K562 (cell line): Measurements from ENCODE around the gene LAMB3. TPM values are rescaled to one million over a fixed set of nuclear protein-coding genes. Genes with fewer than 3 reads are reported as not detected.

ENCODE experiments used
- ATAC-seq: fragments of 200-7000 bp; cut with Tn5 transposase; 3 replicates; pipeline ENCODE4 v1.9.1; 2020; ENCODE audit warnings: moderate library complexity
- BruUV-seq: library from RNA; stranded (reverse); fragments of 400-500 nt; replicated peaks from 2 replicates; lab custom pipeline; 2021; lab: Mats Ljungman, UMichigan
- CTCF ChIA-PET: fragments of 300-600 bp; formaldehyde crosslinking; extraction: SDS; loops from one replicate; lab custom pipeline; 2021; ENCODE audit warnings: low intra/inter-chr PET ratio; lab: Yijun Ruan, JAX
- POLR2A ChIA-PET: fragments of 300-600, 350-650 bp; sonication (Branson Sonifier 250); formaldehyde crosslinking; extraction: SDS; loops from one replicate; lab custom pipeline; 2021; ENCODE audit warnings: antibody characterized with exemption, inconsistent platforms; lab: Yijun Ruan, JAX
- DNase-seq, 4 experiments: peaks; one replicate each; pipeline versions ENCODE4 v3.0.0 to v3.0.0-alpha.2; 2011 to 2018; ENCODE audit warnings: low spot score in 3 of 4, mixed read lengths in 3 of 4; ENCODE audit errors: extremely low read depth in 1 of 4
- FAIRE-seq: peaks from 2 replicates; lab custom pipeline; 2011; peaks lifted over from hg19 to GRCh38; lab: Jason Lieb, UNC
- H2AFZ ChIP-seq: 2 replicates; pipeline ENCODE4 v1.6.0; 2011; ENCODE audit warnings: low read depth, low read length, control low read depth, inconsistent platforms
- H3K27ac ChIP-seq: fragments of 200-600 bp; 3 replicates; pipeline ENCODE4 v1.8.0; 2011; ENCODE audit warnings: low read depth, mild to moderate bottlenecking, control low read depth, inconsistent platforms, low read length, moderate library complexity, mixed read lengths; ENCODE audit errors: extremely low read depth
- H3K27me3 ChIP-seq, 2 experiments: fragments of 300-600 bp in 1 of 2; 2 replicates in 1 of 2; 3 replicates in 1 of 2; pipeline versions ENCODE4 v1.6.0 to v1.8.0; 2011; ENCODE audit warnings: inconsistent platforms in 2 of 2, low read length in 2 of 2, mild to moderate bottlenecking in 1 of 2, mixed read lengths in 1 of 2, moderate library complexity in 1 of 2; ENCODE audit not compliant: control insufficient read depth in 2 of 2, insufficient read depth in 2 of 2
- H3K36me3 ChIP-seq: fragments of 300-600 bp; 3 replicates; pipeline ENCODE4 v1.8.0; 2011; ENCODE audit warnings: mild to moderate bottlenecking, low read length, inconsistent platforms; ENCODE audit not compliant: control insufficient read depth, insufficient read depth
- H3K4me1 ChIP-seq, 2 experiments: fragments of 200-600 bp in 1 of 2; replicated peaks in 1 of 2; 2 replicates in 1 of 2; 3 replicates in 1 of 2; pipeline versions ENCODE4 v1.5.1 to v1.8.0; 2011; ENCODE audit warnings: inconsistent platforms in 2 of 2, low read length in 2 of 2, mild to moderate bottlenecking in 1 of 2, mixed read lengths in 1 of 2, moderate library complexity in 1 of 2; ENCODE audit not compliant: control insufficient read depth in 2 of 2, insufficient read depth in 2 of 2
- H3K4me2 ChIP-seq: 2 replicates; pipeline ENCODE4 v1.6.1; 2011; ENCODE audit warnings: low read length, control low read depth, inconsistent platforms, mixed read lengths; ENCODE audit not compliant: insufficient read depth
- H3K4me3 ChIP-seq: fragments of 200-600 bp; sonication (generic), shearing (Covaris generic); 2 replicates; pipeline ENCODE4 v1.5.1; 2016; ENCODE audit warnings: control low read depth, inconsistent platforms
- H3K79me2 ChIP-seq: fragments of 200-600 bp; 3 replicates; pipeline ENCODE4 v1.8.0; 2011; ENCODE audit warnings: low read length, inconsistent platforms; ENCODE audit not compliant: control insufficient read depth, insufficient read depth
- H3K9ac ChIP-seq, 2 experiments: 2 replicates each; pipeline versions ENCODE4 v1.6.0 to v1.6.1; 2011; ENCODE audit warnings: low read depth in 2 of 2, low read length in 2 of 2, control low read depth in 1 of 2, inconsistent platforms in 1 of 2, mild to moderate bottlenecking in 1 of 2, mixed read lengths in 1 of 2; ENCODE audit not compliant: insufficient read depth in 1 of 2
- H3K9me1 ChIP-seq: one replicate; pipeline ENCODE4 v1.6.0; 2011; ENCODE audit warnings: inconsistent platforms, mild to moderate bottlenecking, low read length, moderate library complexity; ENCODE audit not compliant: control insufficient read depth, insufficient read depth
- H3K9me3 ChIP-seq: replicated peaks from 2 replicates; pipeline ENCODE4 v1.5.1; 2011; ENCODE audit warnings: low read depth, low read length, inconsistent platforms; ENCODE audit not compliant: control insufficient read depth, insufficient read depth
- H4K20me1 ChIP-seq: replicated peaks from 2 replicates; pipeline ENCODE4 v1.6.1; 2011; ENCODE audit warnings: low read length, inconsistent platforms, mixed read lengths; ENCODE audit not compliant: control insufficient read depth, insufficient read depth
- ATF7 ChIP-seq: fragments of 450-650 bp; IDR thresholded peaks from 2 replicates; pipeline ENCODE4 v1.7.1; 2014; ENCODE audit warnings: mild to moderate bottlenecking, moderate library complexity
- CREB3 ChIP-seq: fragments of 450-650 bp; conservative IDR thresholded peaks from 2 replicates; pipeline ENCODE4 v1.6.1; 2016; ENCODE audit warnings: missing genetic modification characterization, low read depth, mild to moderate bottlenecking, missing compliant biosample characterization, moderate library complexity
- CTCF ChIP-seq, 3 experiments: IDR thresholded peaks in 2 of 3; conservative IDR thresholded peaks in 1 of 3; 2 replicates each; pipeline ENCODE4 v1.5.1; 2011 to 2012; ENCODE audit warnings: low read length in 3 of 3, mild to moderate bottlenecking in 3 of 3, control low read depth in 2 of 3, improper control_type of control experiment in 1 of 3, inconsistent platforms in 1 of 3, low read depth in 1 of 3, mixed read lengths in 1 of 3, moderate library complexity in 1 of 3; ENCODE audit not compliant: insufficient read depth in 2 of 3
- ESRRA ChIP-seq: fragments of 450-650 bp; IDR thresholded peaks from 2 replicates; pipeline ENCODE4 v1.6.1; 2014; ENCODE audit warnings: low read depth, mild to moderate bottlenecking, moderate library complexity, borderline replicate concordance
- TCF3 ChIP-seq: sonication (generic); formaldehyde crosslinking; IDR thresholded peaks from 2 replicates; pipeline ENCODE4 v1.4.0; 2020; ENCODE audit warnings: mild to moderate bottlenecking, missing genetic modification reagents
- TEAD1 ChIP-seq, 2 experiments: fragments of 450-650 bp in 1 of 2; sonication (generic) in 1 of 2; formaldehyde crosslinking; IDR thresholded peaks; 2 replicates each; pipeline versions ENCODE4 v1.4.0 to v1.8.0; 2020 to 2022; ENCODE audit warnings: mild to moderate bottlenecking in 2 of 2, missing genetic modification reagents in 1 of 2
- TEAD4 ChIP-seq, 2 experiments: sonication (generic) in 1 of 2; formaldehyde crosslinking in 1 of 2; IDR thresholded peaks; 2 replicates each; pipeline versions ENCODE4 v1.6.1 to v1.8.0; 2012 to 2022; ENCODE audit warnings: borderline replicate concordance in 1 of 2, inconsistent platforms in 1 of 2, low read length in 1 of 2, mild to moderate bottlenecking in 1 of 2, missing genetic modification reagents in 1 of 2
- ZNF407 ChIP-seq: fragments of 450-650 bp; IDR thresholded peaks from 2 replicates; pipeline ENCODE4 v1.6.1; 2016; ENCODE audit warnings: low read depth
- WGBS: fragments of 100-300 bp; shearing (Covaris generic); methylation state at CpG from one replicate; pipeline ENCODE4 v1.1.6; 2016; ENCODE audit warnings: low coverage, mixed read lengths; ENCODE audit not compliant: insufficient coverage; ENCODE audit errors: missing lambda C conversion rate; 5-methylcytosine and 5-hydroxymethylcytosine counted together
- in situ Hi-C: fragments of 300-500 bp; cut with MboI; formaldehyde crosslinking; loops from 4 replicates; pipeline ENCODE4 v1.15.0; 2018; ENCODE audit warnings: inconsistent platforms, mixed read lengths
- intact Hi-C: fragments of 100-400 bp; cut with micrococcal nuclease; formaldehyde crosslinking; loops from 2 replicates; pipeline ENCODE4 v1.14.2; 2022
- polyA plus RNA-seq, 8 experiments: library from polyadenylated mRNA; depleted of rRNA in 4 of 8; stranded (reverse) in 5 of 8; unstranded in 3 of 8; fragments of >200 nt; fragmentation: Nextera tagmentation in 2 of 8; fragmentation: Illumina TruSeq in 1 of 8; extraction: Ambion mirVana in 2 of 8; extraction: Trizol in 1 of 8; gene quantifications; 2 replicates each; pipeline versions ENCODE4 v1.2.1 to v1.2.3, GENCODE V29; 2011 to 2014; ENCODE audit warnings: inconsistent platforms in 1 of 8, missing spikeins in 1 of 8
- total RNA-seq, 7 experiments: library from RNA; depleted of rRNA in 6 of 7; stranded (reverse); fragments of >200 nt in 6 of 7; fragmentation: Illumina TruSeq in 2 of 7; extraction: Trizol in 2 of 7; gene quantifications; 2 replicates each; pipeline versions ENCODE4 v1.2.1 to v1.2.3, GENCODE V29; 2011 to 2021; ENCODE audit warnings: low replicate concordance in 1 of 7

The LAMB3 gene
- total and polyA plus RNA-seq, 9 of the 15 experiments (the other 6 are each of a cell fraction or from before 2014, with no cell fraction given) = 0.08 to 1.3 (median 0.91) TPM

DNA sequence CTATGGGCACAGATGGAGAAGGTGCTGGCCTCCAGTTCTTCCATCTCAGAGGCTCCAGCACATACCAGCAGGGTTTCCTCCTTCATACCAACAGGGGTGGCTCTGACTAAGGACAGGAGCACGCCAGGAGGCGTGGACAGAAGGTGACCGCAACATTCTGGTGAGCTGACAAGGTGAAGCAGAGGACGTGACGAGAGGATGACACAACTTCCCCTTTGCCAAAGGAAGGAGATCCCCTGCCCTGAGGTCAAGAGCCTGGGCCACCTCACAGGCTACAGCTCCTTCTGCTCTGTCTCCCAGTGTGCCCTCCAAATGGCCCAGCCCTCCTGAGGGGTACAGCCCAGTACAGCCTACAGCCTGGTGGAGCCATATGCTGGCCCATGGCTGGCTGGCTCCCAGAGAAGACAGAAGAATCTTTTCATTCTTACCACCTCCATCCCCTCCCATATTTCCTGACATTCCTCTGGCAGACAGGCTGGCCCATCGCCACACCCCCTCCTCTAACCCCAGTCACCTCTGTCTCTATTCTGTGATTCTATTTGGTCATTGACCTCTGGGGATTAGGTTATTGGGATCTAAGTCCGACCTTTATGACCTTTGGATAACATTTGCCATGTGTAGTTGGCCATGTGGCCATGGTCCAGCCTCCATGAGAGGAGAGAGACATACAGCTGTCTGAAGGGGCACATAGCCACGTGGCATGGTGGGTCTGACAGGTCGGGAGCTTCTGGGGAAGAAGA is 5.1 kb upstream of the LAMB3 start:
- no peak overlapping the region for H3K4me2 ChIP-seq
- DNase-seq = peak in 2 of 4 experiments; percentile 33 to 40
- no peak overlapping the region for H3K4me3 ChIP-seq
- intact Hi-C loops = no loop called here
- POLR2A ChIA-PET = interaction anchor here (0.7 to 1.7 kb wide), 4 partner anchors 8 to 28 kb away, joined by 3 to 6 read pairs (median 5); no protein-coding TSS in a partner anchor
- ATAC-seq = peak; percentile 48
- no peaks in the 10 kb centered on the region for H4K20me1 ChIP-seq
- peak; percentile 15 for FAIRE-seq
- H2AFZ ChIP-seq = peak overlapping the region; percentile 3
- no peak overlapping the region for H3K27ac ChIP-seq
- in situ Hi-C loops = loop anchor here (10.0 kb wide), 1 partner anchor 1833 kb away; no protein-coding TSS in a partner anchor
- WGBS = 19% methylated on average over 9 of the region's 9 CpGs
- H3K9me1 ChIP-seq = no peaks in the 10 kb centered on the region
- no peaks in the 10 kb centered on the region for H3K9me3 ChIP-seq
- peaks cover 14 to 20% of the 10 kb centered on the region in 2 experiments for H3K4me1 ChIP-seq
- peaks cover 0 to 6% of the 10 kb centered on the region in 2 experiments; a peak in 2 of 5 replicates for H3K27me3 ChIP-seq
- no TSS peak for BruUV-seq
- H3K79me2 ChIP-seq = no peaks in the 10 kb centered on the region
- H3K36me3 ChIP-seq = no peaks in the 10 kb centered on the region
- H3K9ac ChIP-seq = no peak overlapping the region
- CTCF ChIA-PET = no interaction called here
- TF ChIP-seq CREB3 (tag) (0 out of 2 replicates have a peak, but pooled peaks have one; percentile 17), TEAD4 (IDR thresholded peaks at IDR 0.05; ENCODE audit: low read length) (peak; percentile 70; the same call in 1 of the 2 replicates), TEAD4 (CRISPR knock-in tag; IDR thresholded peaks at IDR 0.05; ENCODE audit: borderline replicate concordance) (no peak), ZNF407 (no peak), ESRRA (peak; percentile 96), TEAD1 (CRISPR knock-in tag; IDR thresholded peaks at IDR 0.05) (peak in 1 of 2 experiments; percentile 81; a peak in 1 of 4 replicates), TCF3 (CRISPR knock-in tag) (no peak), CTCF (IDR thresholded peaks at IDR 0.05 in 2 of 3, conservative IDR thresholded peaks at IDR 0.05 in 1 of 3; ENCODE audit: insufficient read depth in 2 of 3, low read depth in 1 of 3, low read length in 3 of 3) (0 out of 6 replicates have a peak, but pooled peaks of 1 of the 3 experiments have one; percentile 7), ATF7 (peak; percentile 60; the same call in 1 of the 2 replicates)
